Fibroblast of pulmonary artery (primary cell): ENCODE measurements around the gene CACNA2D3.

Experiments used
- DNase-seq: peaks from one replicate; pipeline ENCODE4 v3.0.0-alpha.2; 2010; ENCODE audit warnings: low read depth
- H3K4me3 ChIP-seq: replicated peaks from 2 replicates; pipeline ENCODE4 v1.5.1; 2011; ENCODE audit warnings: low read depth, mild to moderate bottlenecking, control low read depth, low read length, moderate library complexity
- TF ChIP-seq, protein P1 (sequence below): IDR thresholded peaks from 2 replicates; pipeline ENCODE4 v1.5.1; 2011; ENCODE audit warnings: mild to moderate bottlenecking, control low read depth, low read length, inconsistent platforms; ENCODE audit errors: missing control alignments

The CACNA2D3 gene

GRCh38 chr3:54274607-54275006, 152.3 kb downstream of the CACNA2D3 start:
- no peak for DNase-seq
- H3K4me3 ChIP-seq = no peak overlapping the region
- TF ChIP-seq, protein P1, sequence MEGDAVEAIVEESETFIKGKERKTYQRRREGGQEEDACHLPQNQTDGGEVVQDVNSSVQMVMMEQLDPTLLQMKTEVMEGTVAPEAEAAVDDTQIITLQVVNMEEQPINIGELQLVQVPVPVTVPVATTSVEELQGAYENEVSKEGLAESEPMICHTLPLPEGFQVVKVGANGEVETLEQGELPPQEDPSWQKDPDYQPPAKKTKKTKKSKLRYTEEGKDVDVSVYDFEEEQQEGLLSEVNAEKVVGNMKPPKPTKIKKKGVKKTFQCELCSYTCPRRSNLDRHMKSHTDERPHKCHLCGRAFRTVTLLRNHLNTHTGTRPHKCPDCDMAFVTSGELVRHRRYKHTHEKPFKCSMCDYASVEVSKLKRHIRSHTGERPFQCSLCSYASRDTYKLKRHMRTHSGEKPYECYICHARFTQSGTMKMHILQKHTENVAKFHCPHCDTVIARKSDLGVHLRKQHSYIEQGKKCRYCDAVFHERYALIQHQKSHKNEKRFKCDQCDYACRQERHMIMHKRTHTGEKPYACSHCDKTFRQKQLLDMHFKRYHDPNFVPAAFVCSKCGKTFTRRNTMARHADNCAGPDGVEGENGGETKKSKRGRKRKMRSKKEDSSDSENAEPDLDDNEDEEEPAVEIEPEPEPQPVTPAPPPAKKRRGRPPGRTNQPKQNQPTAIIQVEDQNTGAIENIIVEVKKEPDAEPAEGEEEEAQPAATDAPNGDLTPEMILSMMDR = no peak

GRCh38 chr3:54279005-54279583, 156.7 kb downstream of the CACNA2D3 start:
- no peak overlapping the region for H3K4me3 ChIP-seq
- peak; percentile 34 for DNase-seq

DNA sequence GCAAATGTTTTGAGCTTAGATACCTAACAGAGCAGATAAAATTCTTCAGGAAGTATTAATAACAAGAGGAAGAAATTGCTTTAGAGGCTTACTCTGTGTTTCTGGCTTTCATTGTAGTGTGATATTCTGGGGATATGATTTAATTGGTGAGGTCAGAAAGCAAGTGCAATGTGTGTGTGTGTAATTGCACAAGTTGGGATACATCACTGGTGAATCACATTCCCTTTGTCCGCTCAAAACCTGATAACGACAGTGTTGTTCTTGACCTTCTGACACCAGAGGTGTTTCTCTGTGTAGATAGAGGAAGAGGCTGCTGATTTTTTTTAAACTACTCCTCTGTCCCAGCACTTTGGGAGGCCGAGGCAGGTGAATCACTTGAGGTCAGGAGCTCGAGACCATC, 161.1 kb downstream of the CACNA2D3 start:
- TF ChIP-seq, protein P1 = no peak
- peak; percentile 36 for DNase-seq
- no peak overlapping the region for H3K4me3 ChIP-seq

More at GRCh38 chr3:54279005-54279583, 156.7 kb downstream of the CACNA2D3 start:
- TF ChIP-seq, protein P1 = no peak

DNA sequence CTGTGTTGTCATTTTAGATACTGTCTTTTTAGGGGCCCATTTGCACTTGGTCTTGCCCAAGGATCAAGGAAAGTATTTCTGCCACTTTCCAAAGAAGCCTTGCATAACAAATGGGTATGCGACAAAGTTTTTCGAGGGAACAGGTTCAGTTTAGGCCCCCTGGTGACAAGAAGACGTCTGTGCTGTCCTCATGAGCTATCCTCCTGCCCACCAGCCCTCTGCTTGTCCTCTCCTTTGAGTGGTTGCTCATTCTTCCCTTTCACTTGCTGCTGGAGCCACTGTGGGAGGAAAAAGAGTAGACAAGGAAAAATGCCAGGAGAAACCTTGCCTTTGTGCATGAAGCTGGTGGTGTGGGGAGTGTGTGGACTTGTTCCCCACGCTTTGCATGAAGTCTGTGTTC, 171.9 kb downstream of the CACNA2D3 start:
- TF ChIP-seq, protein P1 = no peak
- no peak overlapping the region for H3K4me3 ChIP-seq
- no peak for DNase-seq

GRCh38 chr3:54296531-54296930, 174.2 kb downstream of the CACNA2D3 start:
- no peak for DNase-seq
- TF ChIP-seq, protein P1 = no peak
- H3K4me3 ChIP-seq = no peak overlapping the region

- H3K4me3 ChIP-seq = no peak overlapping the region
- TF ChIP-seq, protein P1 = no peak
- DNase-seq = no peak
Measured at GRCh38 chr3:54299169-54299935, 177.0 kb downstream of the CACNA2D3 start.
